KMS-11 (cell line): Measurements from ENCODE around the gene CSAD.

Experiments
- H2AFZ ChIP-seq: fragments of 200-600 bp; sonication (generic); 2 replicates; pipeline ENCODE4 v1.6.1; 2016; ENCODE audit warnings: antibody characterized with exemption, mixed run types, low read depth
- H3K27ac ChIP-seq: fragments of 200-600 bp; sonication (generic); 2 replicates; pipeline ENCODE4 v1.6.1; 2016; ENCODE audit warnings: mild to moderate bottlenecking, mixed run types
- H3K27me3 ChIP-seq: fragments of 200-600 bp; sonication (generic); 2 replicates; pipeline ENCODE4 v1.6.1; 2017; ENCODE audit warnings: mild to moderate bottlenecking, low read depth, mixed run types, moderate library complexity; ENCODE audit not compliant: insufficient read depth
- H3K36me3 ChIP-seq: fragments of 200-600 bp; sonication (generic); 2 replicates; pipeline ENCODE4 v1.6.1; 2017; ENCODE audit warnings: mild to moderate bottlenecking, mixed run types; ENCODE audit not compliant: insufficient read depth
- H3K4me1 ChIP-seq: fragments of 200-600 bp; sonication (generic); 2 replicates; pipeline ENCODE4 v1.6.1; 2016; ENCODE audit warnings: mild to moderate bottlenecking, low read depth, mixed run types; ENCODE audit not compliant: poor library complexity, severe bottlenecking
- H3K4me2 ChIP-seq: fragments of 200-600 bp; sonication (generic); 2 replicates; pipeline ENCODE4 v1.7.0; 2016; ENCODE audit warnings: mild to moderate bottlenecking, mixed run types
- H3K4me3 ChIP-seq: fragments of 200-600 bp; sonication (generic); IDR thresholded peaks from 2 replicates; pipeline ENCODE4 v1.6.1; 2017; ENCODE audit warnings: low read depth, low read length, mixed read lengths; ENCODE audit not compliant: insufficient read depth
- H3K79me2 ChIP-seq: fragments of 200-600 bp; sonication (generic); 2 replicates; pipeline ENCODE4 v1.6.1; 2016; ENCODE audit warnings: low read depth, mixed run types; ENCODE audit not compliant: insufficient read depth
- H3K9ac ChIP-seq: fragments of 200-600 bp; sonication (generic); 2 replicates; pipeline ENCODE4 v1.6.1; 2016; ENCODE audit warnings: mild to moderate bottlenecking, mixed run types
- H4K20me1 ChIP-seq: fragments of 200-600 bp; sonication (generic); 2 replicates; pipeline ENCODE4 v1.6.1; 2016; ENCODE audit warnings: mild to moderate bottlenecking, mixed run types; ENCODE audit not compliant: insufficient read depth
- TF ChIP-seq, protein P1 (sequence below): fragments of 200-600 bp; sonication (generic); conservative IDR thresholded peaks from 2 replicates; pipeline ENCODE4 v1.6.1; 2017; ENCODE audit warnings: low read depth, mild to moderate bottlenecking, antibody characterized with exemption, low read length, moderate library complexity, mixed read lengths

Gene CSAD

DNA sequence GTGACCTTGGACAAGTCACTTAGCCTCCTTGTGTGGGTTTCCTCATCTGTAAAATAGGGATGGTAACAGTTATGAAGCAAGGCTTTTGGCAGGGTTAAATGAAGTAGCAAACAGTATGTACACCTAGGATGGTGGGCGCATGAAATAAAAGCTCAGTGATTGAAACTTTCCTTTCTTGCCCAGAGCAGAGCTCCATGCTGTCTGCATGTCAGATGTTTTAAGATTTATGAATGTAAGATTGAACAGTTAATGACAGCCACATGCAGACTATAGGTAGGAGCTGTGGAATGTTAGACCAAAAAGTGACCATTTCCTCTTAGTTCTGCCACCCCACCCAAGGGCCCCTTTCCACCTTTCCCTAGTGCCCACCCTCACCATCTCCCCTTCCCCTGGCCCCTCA, 14.2 kb upstream of the CSAD start:
- H3K27me3 ChIP-seq, result no peaks in the 10 kb centered on the region
- TF ChIP-seq, protein P1, sequence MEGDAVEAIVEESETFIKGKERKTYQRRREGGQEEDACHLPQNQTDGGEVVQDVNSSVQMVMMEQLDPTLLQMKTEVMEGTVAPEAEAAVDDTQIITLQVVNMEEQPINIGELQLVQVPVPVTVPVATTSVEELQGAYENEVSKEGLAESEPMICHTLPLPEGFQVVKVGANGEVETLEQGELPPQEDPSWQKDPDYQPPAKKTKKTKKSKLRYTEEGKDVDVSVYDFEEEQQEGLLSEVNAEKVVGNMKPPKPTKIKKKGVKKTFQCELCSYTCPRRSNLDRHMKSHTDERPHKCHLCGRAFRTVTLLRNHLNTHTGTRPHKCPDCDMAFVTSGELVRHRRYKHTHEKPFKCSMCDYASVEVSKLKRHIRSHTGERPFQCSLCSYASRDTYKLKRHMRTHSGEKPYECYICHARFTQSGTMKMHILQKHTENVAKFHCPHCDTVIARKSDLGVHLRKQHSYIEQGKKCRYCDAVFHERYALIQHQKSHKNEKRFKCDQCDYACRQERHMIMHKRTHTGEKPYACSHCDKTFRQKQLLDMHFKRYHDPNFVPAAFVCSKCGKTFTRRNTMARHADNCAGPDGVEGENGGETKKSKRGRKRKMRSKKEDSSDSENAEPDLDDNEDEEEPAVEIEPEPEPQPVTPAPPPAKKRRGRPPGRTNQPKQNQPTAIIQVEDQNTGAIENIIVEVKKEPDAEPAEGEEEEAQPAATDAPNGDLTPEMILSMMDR, result no peak
- H3K36me3 ChIP-seq, result peaks cover 63% of the 10 kb centered on the region; the same call in 1 of the 2 replicates
- peak overlapping the region; percentile 30; the same call in 1 of the 2 replicates for H3K27ac ChIP-seq
- no peak overlapping the region for H2AFZ ChIP-seq
- H4K20me1 ChIP-seq, result no peaks in the 10 kb centered on the region
- H3K4me3 ChIP-seq, result no peak overlapping the region
- H3K79me2 ChIP-seq, result peaks cover 37% of the 10 kb centered on the region
- no peak overlapping the region for H3K9ac ChIP-seq
- H3K4me1 ChIP-seq, result peaks cover 90% of the 10 kb centered on the region
- H3K4me2 ChIP-seq, result no peak overlapping the region

DNA sequence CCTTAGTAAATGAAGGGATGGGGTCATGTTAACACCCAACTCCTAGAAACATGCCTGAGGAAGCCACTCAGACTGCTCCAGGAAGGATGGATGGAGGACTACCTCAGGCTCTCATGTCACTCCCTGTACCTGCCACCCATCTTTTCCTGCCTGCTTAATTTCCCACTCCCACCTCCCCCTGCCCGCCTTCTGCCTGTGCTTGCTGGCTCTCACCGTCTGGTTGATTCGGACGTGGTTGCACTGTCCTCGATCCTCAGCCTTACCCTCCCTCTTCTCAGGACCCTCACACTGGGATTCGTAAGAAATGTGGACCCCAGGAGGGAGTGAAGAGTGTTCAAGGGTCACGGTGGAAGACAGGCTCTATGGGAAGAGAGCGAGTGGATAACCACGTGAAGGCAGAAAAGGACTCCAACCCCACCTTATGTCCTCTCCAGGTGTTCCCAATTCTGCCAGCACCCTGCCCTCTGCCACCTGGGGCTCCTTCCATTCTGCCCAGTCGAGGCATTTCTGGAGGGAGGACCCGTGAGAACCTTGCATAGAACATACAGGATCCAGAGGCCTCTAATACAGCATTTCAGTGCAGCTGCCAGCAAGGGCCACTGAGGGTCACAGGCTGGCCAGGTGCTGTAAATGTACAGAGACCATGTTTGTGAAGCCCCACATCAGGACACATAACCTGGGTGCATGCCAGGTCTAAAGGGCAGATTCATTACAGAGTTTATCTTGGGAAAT, 13.4 kb upstream of the CSAD start:
- no peak overlapping the region; the same call in 1 of the 2 replicates for H3K9ac ChIP-seq
- H3K27ac ChIP-seq, result peak overlapping the region; percentile 30; the same call in 1 of the 2 replicates
- H3K36me3 ChIP-seq, result peaks cover 58% of the 10 kb centered on the region; the same call in 1 of the 2 replicates
- H2AFZ ChIP-seq, result no peak overlapping the region
- peaks cover 82% of the 10 kb centered on the region for H3K4me1 ChIP-seq
- peaks cover 29% of the 10 kb centered on the region for H3K79me2 ChIP-seq
- no peak overlapping the region for H3K4me3 ChIP-seq
- H3K4me2 ChIP-seq, result no peak overlapping the region
- no peaks in the 10 kb centered on the region for H3K27me3 ChIP-seq
- TF ChIP-seq, protein P1, result no peak
- no peaks in the 10 kb centered on the region for H4K20me1 ChIP-seq

DNA sequence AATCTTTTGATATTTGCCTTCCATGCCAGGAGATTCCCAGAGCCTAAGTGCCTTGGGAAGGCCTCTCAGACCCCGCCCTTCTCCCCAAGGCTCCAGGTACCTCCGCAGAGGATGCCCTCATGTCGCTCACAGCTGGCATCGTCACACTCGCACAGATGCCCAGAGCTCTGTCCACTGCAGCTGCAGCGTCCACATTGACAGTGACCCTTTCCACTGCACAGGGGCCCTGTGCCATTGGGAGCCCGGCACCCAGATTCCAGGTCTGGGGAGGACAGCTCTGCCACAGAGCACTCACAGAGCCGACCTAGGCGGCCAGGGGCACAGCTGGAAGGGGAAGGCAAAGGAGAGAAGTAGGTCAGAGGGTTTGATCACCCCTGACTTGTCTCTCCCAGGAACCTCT, 12.3 kb upstream of the CSAD start:
- Histone ChIP-seq H3K4me2 (no peak overlapping the region), H2AFZ (no peak overlapping the region), H3K27ac (peak overlapping the region; percentile 10; the same call in 1 of the 2 replicates), H3K36me3 (peaks cover 50% of the 10 kb centered on the region; the same call in 1 of the 2 replicates), H4K20me1 (no peaks in the 10 kb centered on the region), H3K4me3 (no peak overlapping the region), H3K79me2 (peaks cover 18% of the 10 kb centered on the region; the same call in 1 of the 2 replicates), H3K27me3 (no peaks in the 10 kb centered on the region), H3K9ac (no peak overlapping the region), H3K4me1 (peaks cover 75% of the 10 kb centered on the region)
- TF ChIP-seq, protein P1, result no peak

DNA sequence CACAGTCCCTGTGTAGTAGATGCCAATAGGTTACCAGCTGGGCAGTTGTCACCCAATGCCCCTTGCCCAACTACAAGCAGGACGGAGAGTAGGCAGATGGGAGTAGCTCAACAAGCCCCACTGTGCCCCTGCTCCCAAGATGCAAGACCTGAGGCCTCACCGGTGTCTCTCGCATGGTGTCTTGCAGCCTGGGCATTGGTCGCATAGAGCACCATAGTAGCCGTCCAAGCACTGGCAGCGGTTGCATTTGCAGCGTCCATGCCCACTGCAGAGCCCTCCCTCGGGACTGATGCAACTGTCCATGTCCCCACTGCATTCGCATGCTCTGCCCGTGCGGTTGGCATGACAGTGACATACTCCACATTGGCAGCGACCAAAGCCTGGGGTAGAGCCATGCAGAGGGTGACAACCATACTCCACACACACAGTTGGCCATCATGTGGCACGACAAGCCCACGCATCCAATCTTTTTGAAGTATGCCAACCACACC, 11.9 kb upstream of the CSAD start:
- Histone ChIP-seq H3K27me3 (no peaks in the 10 kb centered on the region), H3K79me2 (peaks cover 14% of the 10 kb centered on the region; the same call in 1 of the 2 replicates), H3K4me2 (no peak overlapping the region), H4K20me1 (no peaks in the 10 kb centered on the region), H3K4me1 (peaks cover 71% of the 10 kb centered on the region), H2AFZ (no peak overlapping the region), H3K9ac (no peak overlapping the region), H3K36me3 (peaks cover 46% of the 10 kb centered on the region; the same call in 1 of the 2 replicates), H3K4me3 (no peak overlapping the region), H3K27ac (peak overlapping the region; percentile 10; the same call in 1 of the 2 replicates)
- TF ChIP-seq, protein P1, result no peak
